Suprapubic skin (tissue), 3 donors: ENCODE results near the gene GALNT17.

Source experiments
- CTCF ChIP-seq, 2 donors: fragments of 200-600 bp in 1 of 2; fragments of 450-650 bp in 1 of 2; sonication (generic) in 1 of 2; IDR thresholded peaks; one replicate each; pipeline ENCODE4 v1.5.1; 2016 to 2019; ENCODE audit warnings: antibody characterized with exemption in 2 of 2, mild to moderate bottlenecking in 1 of 2, moderate library complexity in 1 of 2
- POLR2A ChIP-seq, 2 donors: fragments of 450-650 bp; IDR thresholded peaks; one replicate each; pipeline ENCODE4 v1.6.1; 2017; ENCODE audit warnings: antibody characterized with exemption in 2 of 2, mild to moderate bottlenecking in 2 of 2, moderate library complexity in 2 of 2

GRCh38 chr7:71243736-71244410, 111.9 kb downstream of the GALNT17 start:
- TF ChIP-seq POLR2A (IDR thresholded peaks at IDR 0.05): no peak
- no peak for TF ChIP-seq CTCF (IDR thresholded peaks at IDR 0.05)
